Measurements from ENCODE around the gene LIPF.

GRCh38 chr10:88657901-88658300, 6.3 kb upstream of the LIPF start:
- TF ChIP-seq CTCF (IDR thresholded peaks at IDR 0.05) (no peak), TAF1 (IDR thresholded peaks at IDR 0.05; ENCODE audit: borderline replicate concordance, low read depth, low read length) (no peak), ZBTB33 (IDR thresholded peaks at IDR 0.05; ENCODE audit: borderline replicate concordance, low read depth) (no peak), MXI1 (IDR thresholded peaks at IDR 0.05; ENCODE audit: low read depth, low read length) (no peak), POLR2AphosphoS5 (IDR thresholded peaks at IDR 0.05; ENCODE audit: low read depth, low read length) (no peak), SMC3 (IDR thresholded peaks at IDR 0.05; ENCODE audit: low read depth, low read length) (no peak), RAD21 (IDR thresholded peaks at IDR 0.05; ENCODE audit: low read length) (no peak), USF2 (IDR thresholded peaks at IDR 0.05; ENCODE audit: borderline replicate concordance, low read depth, low read length) (no peak), YY1 (IDR thresholded peaks at IDR 0.05; ENCODE audit: low read depth) (no peak), RCOR1 (IDR thresholded peaks at IDR 0.05; ENCODE audit: low read length) (no peak), TEAD4 (IDR thresholded peaks at IDR 0.05; ENCODE audit: borderline replicate concordance, insufficient read depth) (no peak), JUND (IDR thresholded peaks at IDR 0.05) (no peak)

Data from SK-N-SH (cell line).